Stomach (tissue), 9 donors: ENCODE results near the gene GNAS. TPM values are rescaled to one million over a fixed set of nuclear protein-coding genes. Genes with fewer than 3 reads are reported as not detected.
A peak's percentile ranks its signal among the peaks of the same experiment; 100 is the strongest.

Experiments used
- DNase-seq, 2 donors: peaks; one replicate each; pipeline versions ENCODE4 v3.0.0 to v3.0.0-alpha.2; 2013 to 2019
- H3K27ac ChIP-seq, 5 donors: fragments of 200-600 bp in 4 of 5; sonication (generic) in 4 of 5; one replicate each; pipeline ENCODE4 v1.5.1; 2013 to 2019; ENCODE audit warnings: mild to moderate bottlenecking in 1 of 5, moderate library complexity in 1 of 5
- H3K27me3 ChIP-seq, 3 donors: fragments of 200-600 bp; sonication (generic); one replicate each; pipeline ENCODE4 v1.5.1; 2017 to 2019; ENCODE audit warnings: mixed run types in 1 of 3
- H3K36me3 ChIP-seq, 4 donors: fragments of 200-600 bp; sonication (generic); 1 replicate in 3 of 4; 2 replicates in 1 of 4; pipeline ENCODE4 v1.5.1; 2016 to 2019
- H3K4me1 ChIP-seq, 4 donors: fragments of 200-600 bp; sonication (generic); one replicate each; pipeline ENCODE4 v1.5.1; 2016 to 2019
- H3K4me3 ChIP-seq, 4 donors: fragments of 200-600 bp; sonication (generic) in 3 of 4; one replicate each; pipeline ENCODE4 v1.5.1; 2016 to 2019; ENCODE audit warnings: mild to moderate bottlenecking in 1 of 4
- H3K9me3 ChIP-seq, 4 donors: fragments of 200-600 bp; sonication (generic); one replicate each; pipeline ENCODE4 v1.5.1; 2016 to 2019
- EP300 ChIP-seq: sonication (generic); formaldehyde crosslinking; IDR thresholded peaks from one replicate; pipeline ENCODE4 v1.6.1; 2017; ENCODE audit warnings: antibody characterized with exemption
- POLR2A ChIP-seq, 4 donors: fragments of 450-650 bp; IDR thresholded peaks; one replicate each; pipeline ENCODE4 v1.6.1; 2016; ENCODE audit warnings: antibody characterized with exemption in 4 of 4, control low read depth in 2 of 4, mild to moderate bottlenecking in 1 of 4, moderate library complexity in 1 of 4
- POLR2AphosphoS5 ChIP-seq, 3 donors: sonication (generic); formaldehyde crosslinking; IDR thresholded peaks; one replicate each; pipeline ENCODE4 v1.6.1; 2016; ENCODE audit warnings: antibody characterized with exemption in 3 of 3
- WGBS, 5 donors: extraction: QIAGEN DNeasy Blood & Tissue Kit in 3 of 5; methylation state at CpG; one replicate each; pipeline versions ENCODE4 v1.1.5 to v1.1.7; 2013 to 2018; 5-methylcytosine and 5-hydroxymethylcytosine counted together
- intact Hi-C: fragments of 100-400 bp; cut with DNase I; formaldehyde crosslinking; loops from one replicate; pipeline ENCODE4 v1.15.1; 2023; ENCODE audit warnings: low total_unique reads
- polyA plus RNA-seq, 3 donors: library from polyadenylated mRNA; stranded (reverse); fragments of 200-250 nt; gene quantifications; one replicate each; pipeline ENCODE4 v1.2.3, GENCODE V29; 2013
- total RNA-seq, 5 donors: library from RNA; depleted of rRNA; stranded (reverse); fragments of >200 nt; gene quantifications; one replicate each; pipeline versions ENCODE4 v1.1.0 to v1.2.3, GENCODE V29; 2014 to 2016
- TF ChIP-seq, protein P1 (sequence below), 7 experiments: fragments of 450-650 bp in 4 of 7; fragments of 200-600 bp in 3 of 7; sonication (generic) in 3 of 7; IDR thresholded peaks; one replicate each; pipeline ENCODE4 v1.5.1; 2016 to 2019; ENCODE audit warnings: antibody characterized with exemption in 7 of 7, control low read depth in 2 of 7, mild to moderate bottlenecking in 1 of 7
- donor health status: healthy with polysubstance abuse.
- donor health status: Bipolar disorder and iron deficiency.
- donor health status: healthy.

GNAS gene
- total and polyA plus RNA-seq, 8 donors: 306 to 1,010 (median 704) TPM

DNA sequence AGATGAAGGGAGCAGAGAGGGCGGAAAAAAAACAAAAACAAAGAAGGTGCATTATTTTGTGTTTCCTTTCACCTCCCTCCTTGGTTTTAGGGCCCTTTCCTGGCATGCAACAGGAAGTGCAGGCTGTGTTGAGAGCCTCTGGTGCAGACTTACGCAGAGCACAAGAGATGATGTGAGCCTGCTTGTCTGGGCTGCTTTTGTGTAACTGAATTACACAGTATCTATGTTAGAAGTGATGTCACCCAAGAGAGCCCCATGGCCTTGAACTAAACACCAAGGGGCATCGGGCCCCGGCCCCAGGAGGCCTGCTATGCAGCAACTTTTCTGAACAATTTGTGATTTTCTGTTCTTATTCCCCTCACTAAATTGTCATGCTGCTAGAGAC is 25.5 kb downstream of the GNAS start:
- TF ChIP-seq POLR2A (IDR thresholded peaks at IDR 0.05): no peak
- no peak for TF ChIP-seq EP300
- no peak for TF ChIP-seq POLR2AphosphoS5 (IDR thresholded peaks at IDR 0.05)
- TF ChIP-seq, protein P1, sequence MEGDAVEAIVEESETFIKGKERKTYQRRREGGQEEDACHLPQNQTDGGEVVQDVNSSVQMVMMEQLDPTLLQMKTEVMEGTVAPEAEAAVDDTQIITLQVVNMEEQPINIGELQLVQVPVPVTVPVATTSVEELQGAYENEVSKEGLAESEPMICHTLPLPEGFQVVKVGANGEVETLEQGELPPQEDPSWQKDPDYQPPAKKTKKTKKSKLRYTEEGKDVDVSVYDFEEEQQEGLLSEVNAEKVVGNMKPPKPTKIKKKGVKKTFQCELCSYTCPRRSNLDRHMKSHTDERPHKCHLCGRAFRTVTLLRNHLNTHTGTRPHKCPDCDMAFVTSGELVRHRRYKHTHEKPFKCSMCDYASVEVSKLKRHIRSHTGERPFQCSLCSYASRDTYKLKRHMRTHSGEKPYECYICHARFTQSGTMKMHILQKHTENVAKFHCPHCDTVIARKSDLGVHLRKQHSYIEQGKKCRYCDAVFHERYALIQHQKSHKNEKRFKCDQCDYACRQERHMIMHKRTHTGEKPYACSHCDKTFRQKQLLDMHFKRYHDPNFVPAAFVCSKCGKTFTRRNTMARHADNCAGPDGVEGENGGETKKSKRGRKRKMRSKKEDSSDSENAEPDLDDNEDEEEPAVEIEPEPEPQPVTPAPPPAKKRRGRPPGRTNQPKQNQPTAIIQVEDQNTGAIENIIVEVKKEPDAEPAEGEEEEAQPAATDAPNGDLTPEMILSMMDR (IDR thresholded peaks at IDR 0.05): no peak
- Histone ChIP-seq H3K4me1 (no peaks in the 10 kb centered on the region), H3K27ac (no peak overlapping the region), H3K4me3 (no peak overlapping the region), H3K27me3 (no peaks in the 10 kb centered on the region), H3K36me3 (no peaks in the 10 kb centered on the region), H3K9me3 (no peaks in the 10 kb centered on the region)
- peak in 1 of 2 donors; percentile 48 for DNase-seq
- intact Hi-C loops: no loop called here
- WGBS, 5 donors: 67 to 87% (median 84%) methylated on average over 4 of the region's 4 CpGs

DNA sequence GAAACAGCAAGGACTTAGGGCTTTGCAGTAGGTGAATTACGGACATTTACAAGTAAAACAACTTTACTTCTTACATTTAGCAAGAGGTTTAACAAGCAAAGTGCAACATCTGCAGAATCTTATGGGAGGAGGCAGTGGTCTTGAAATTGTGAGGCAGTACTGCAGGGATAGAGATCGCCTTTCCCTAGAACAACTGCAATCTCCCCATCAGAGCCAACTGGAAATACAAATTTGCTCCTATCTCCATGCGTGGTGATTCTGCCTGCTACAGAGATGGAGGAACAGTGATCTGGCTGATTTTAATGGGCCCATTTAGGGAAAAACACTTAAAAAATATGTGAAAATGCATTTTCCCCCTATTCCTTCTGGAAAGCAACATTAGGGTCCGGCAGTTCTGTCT is 25.9 kb downstream of the GNAS start:
- H3K27me3 ChIP-seq: no peaks in the 10 kb centered on the region
- TF ChIP-seq POLR2A (IDR thresholded peaks at IDR 0.05) (no peak), POLR2AphosphoS5 (IDR thresholded peaks at IDR 0.05) (no peak), EP300 (no peak)
- TF ChIP-seq, protein P1 (IDR thresholded peaks at IDR 0.05): no peak
- no peak overlapping the region for H3K27ac ChIP-seq
- H3K4me3 ChIP-seq: no peak overlapping the region
- H3K36me3 ChIP-seq: no peaks in the 10 kb centered on the region
- DNase-seq: no peak
- intact Hi-C loops: no loop called here
- 88 to 97% (median 91%) methylated on average over 4 of the region's 4 CpGs for WGBS, 5 donors
- H3K9me3 ChIP-seq: no peaks in the 10 kb centered on the region
- H3K4me1 ChIP-seq: no peaks in the 10 kb centered on the region

DNA sequence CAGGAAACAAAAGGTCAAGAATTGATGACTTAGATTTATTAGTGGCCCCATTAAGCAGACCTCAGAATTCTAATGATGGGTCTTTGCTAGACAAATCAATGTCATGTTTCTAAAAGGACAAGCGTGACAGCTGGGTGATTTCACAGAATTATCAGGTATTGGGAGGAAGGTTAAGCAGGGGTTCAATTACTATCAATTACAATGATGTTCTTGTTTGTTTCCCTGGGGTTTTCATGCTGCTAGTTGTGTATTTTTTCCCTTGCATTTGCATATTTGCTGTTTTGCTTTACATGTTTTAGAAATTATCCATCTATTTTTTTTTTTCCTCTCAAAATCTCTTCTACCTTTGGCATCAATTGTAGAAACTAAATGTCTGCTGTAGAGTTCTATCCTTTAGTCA is 27.9 kb downstream of the GNAS start:
- TF ChIP-seq POLR2A (IDR thresholded peaks at IDR 0.05) (no peak), EP300 (no peak), POLR2AphosphoS5 (IDR thresholded peaks at IDR 0.05) (no peak)
- TF ChIP-seq, protein P1 (IDR thresholded peaks at IDR 0.05): no peak
- intact Hi-C loops: no loop called here
- Histone ChIP-seq H3K4me1 (no peaks in the 10 kb centered on the region), H3K9me3 (no peaks in the 10 kb centered on the region), H3K36me3 (no peaks in the 10 kb centered on the region), H3K4me3 (no peak overlapping the region), H3K27me3 (no peaks in the 10 kb centered on the region), H3K27ac (no peak overlapping the region)
- 83 to 95% (median 90%) methylated on average over 1 of the region's 1 CpG for WGBS, 5 donors
- DNase-seq: no peak

DNA sequence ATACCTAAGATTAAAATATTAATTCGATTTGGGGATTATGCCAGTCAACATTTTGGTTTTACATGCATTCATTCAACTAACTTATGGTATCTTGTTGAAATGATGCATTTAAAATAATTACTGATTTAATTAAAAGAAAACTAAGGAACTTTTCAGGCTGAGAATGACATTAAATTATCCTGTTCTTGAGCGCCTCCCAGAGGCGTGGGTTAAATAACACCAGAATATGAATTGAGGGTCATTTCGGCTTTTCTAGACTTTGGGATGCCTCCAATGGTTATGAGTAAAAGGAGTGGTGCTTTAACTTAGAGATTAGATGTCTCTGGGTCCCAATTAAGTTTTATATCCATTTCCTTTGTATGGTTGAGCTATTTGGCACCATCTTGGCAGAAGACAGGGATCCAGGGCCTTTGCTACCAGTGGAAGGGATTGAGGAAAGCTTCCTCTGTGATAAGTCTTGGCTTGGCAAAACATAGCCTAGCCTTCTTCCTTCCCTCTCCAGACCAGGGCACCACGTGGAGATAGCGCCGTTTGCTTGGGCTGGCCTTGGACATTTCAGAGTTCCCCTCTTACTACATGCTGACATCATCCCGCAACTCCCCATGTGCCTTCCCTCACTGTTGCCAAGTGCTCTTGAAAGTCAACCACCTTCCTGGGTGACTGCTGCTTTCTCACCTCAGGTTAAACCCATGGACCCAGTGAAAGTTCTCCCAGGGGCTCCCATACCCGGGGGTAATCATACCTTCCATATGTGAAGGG is 28.7 kb downstream of the GNAS start:
- H3K36me3 ChIP-seq: no peaks in the 10 kb centered on the region
- no peaks in the 10 kb centered on the region for H3K4me1 ChIP-seq
- no peaks in the 10 kb centered on the region for H3K9me3 ChIP-seq
- intact Hi-C loops: no loop called here
- WGBS, 5 donors: 78 to 88% (median 86%) methylated on average over 9 of the region's 9 CpGs
- TF ChIP-seq EP300 (no peak), POLR2A (IDR thresholded peaks at IDR 0.05) (no peak), POLR2AphosphoS5 (IDR thresholded peaks at IDR 0.05) (no peak)
- TF ChIP-seq, protein P1 (IDR thresholded peaks at IDR 0.05): no peak
- no peak for DNase-seq
- H3K4me3 ChIP-seq: no peak overlapping the region
- no peak overlapping the region for H3K27ac ChIP-seq
- no peaks in the 10 kb centered on the region for H3K27me3 ChIP-seq
